Measurements from ENCODE around the gene SPINK1.
"Not testable (repeated sequence)": the region's sequence is repeated elsewhere in the genome, so short reads cannot be mapped to it uniquely, and the experiment has no call there.

Gene SPINK1

GRCh38 chr5:147803161-147803560 is 28.3 kb downstream of the SPINK1 start:
- not testable (repeated sequence) for FAIRE-seq

GRCh38 chr5:147801461-147801860 is 30.0 kb downstream of the SPINK1 start:
- no peak for FAIRE-seq

GRCh38 chr5:147800491-147800890 is 31.0 kb downstream of the SPINK1 start:
- FAIRE-seq, result no peak

GRCh38 chr5:147796556-147797308 is 34.7 kb downstream of the SPINK1 start:
- FAIRE-seq, result no peak

GRCh38 chr5:147791181-147791580 is 40.3 kb downstream of the SPINK1 start:
- FAIRE-seq, result no peak

GRCh38 chr5:147789820-147790219 is 41.7 kb downstream of the SPINK1 start:
- no peak for FAIRE-seq

- FAIRE-seq, result no peak
These were observed 43.4 kb downstream of the SPINK1 start for GRCh38 chr5:147788023-147788422.

GRCh38 chr5:147786142-147786541 is 45.3 kb downstream of the SPINK1 start:
- no peak for FAIRE-seq

GRCh38 chr5:147784146-147784987 is 47.1 kb downstream of the SPINK1 start:
- FAIRE-seq, result peak; percentile 75

- peak; percentile 89 for FAIRE-seq
These were observed 49.1 kb downstream of the SPINK1 start, which contains the start of gene JAKMIP2 for GRCh38 chr5:147782110-147783028. Gene JAKMIP2, minus strand, starts transcription at chr5:147782728. Its CDS starts 110,922 bp downstream, at chr5:147671806.

- no peak for FAIRE-seq
These were observed 50.4 kb downstream of the SPINK1 start for GRCh38 chr5:147780924-147781573.

- FAIRE-seq, result peak; percentile 9
These were observed 51.8 kb downstream of the SPINK1 start for GRCh38 chr5:147779694-147780093.

GRCh38 chr5:147776989-147777388 is 54.5 kb downstream of the SPINK1 start:
- no peak for FAIRE-seq
